GM23248 (cell line): Measurements from ENCODE around the gene PPP1R1C.

Experiments used
- EZH2 ChIP-seq: fragments of 200-600 bp; sonication (generic); IDR thresholded peaks from 2 replicates; pipeline ENCODE4 v1.6.1; 2018; ENCODE audit warnings: antibody characterized with exemption, mild to moderate bottlenecking; ENCODE audit not compliant: insufficient read depth, poor library complexity, severe bottlenecking
- EZH2phosphoT487 ChIP-seq: fragments of 200-600 bp; sonication (generic); IDR thresholded peaks from 2 replicates; pipeline ENCODE4 v1.6.1; 2018; ENCODE audit warnings: antibody characterized with exemption, moderate library complexity, mild to moderate bottlenecking, low read depth; ENCODE audit not compliant: insufficient read depth

GRCh38 chr2:182148344-182148743 lies 162.7 kb downstream of the PPP1R1C start:
- TF ChIP-seq EZH2 (no peak), EZH2phosphoT487 (no peak)
